A673 (cell line): ENCODE measurements around the gene IFNLR1.

ENCODE experiments used
- EZH2 ChIP-seq: fragments of 200-600 bp; sonication (generic); IDR thresholded peaks from 2 replicates; pipeline ENCODE4 v1.6.1; 2017; ENCODE audit warnings: borderline replicate concordance, low read depth, mild to moderate bottlenecking, mixed read lengths, antibody characterized with exemption, low read length; ENCODE audit not compliant: poor library complexity, severe bottlenecking
- TF ChIP-seq, protein P1 (sequence below): fragments of 300-800, 200-600 bp; sonication (generic); conservative IDR thresholded peaks from 2 replicates; pipeline ENCODE4 v1.5.1; 2017; ENCODE audit warnings: low read depth, mild to moderate bottlenecking, antibody characterized with exemption, low read length, moderate library complexity, mixed read lengths

GRCh38 chr1:24118410-24119242, 68.5 kb downstream of the IFNLR1 start:
- TF ChIP-seq, protein P1, sequence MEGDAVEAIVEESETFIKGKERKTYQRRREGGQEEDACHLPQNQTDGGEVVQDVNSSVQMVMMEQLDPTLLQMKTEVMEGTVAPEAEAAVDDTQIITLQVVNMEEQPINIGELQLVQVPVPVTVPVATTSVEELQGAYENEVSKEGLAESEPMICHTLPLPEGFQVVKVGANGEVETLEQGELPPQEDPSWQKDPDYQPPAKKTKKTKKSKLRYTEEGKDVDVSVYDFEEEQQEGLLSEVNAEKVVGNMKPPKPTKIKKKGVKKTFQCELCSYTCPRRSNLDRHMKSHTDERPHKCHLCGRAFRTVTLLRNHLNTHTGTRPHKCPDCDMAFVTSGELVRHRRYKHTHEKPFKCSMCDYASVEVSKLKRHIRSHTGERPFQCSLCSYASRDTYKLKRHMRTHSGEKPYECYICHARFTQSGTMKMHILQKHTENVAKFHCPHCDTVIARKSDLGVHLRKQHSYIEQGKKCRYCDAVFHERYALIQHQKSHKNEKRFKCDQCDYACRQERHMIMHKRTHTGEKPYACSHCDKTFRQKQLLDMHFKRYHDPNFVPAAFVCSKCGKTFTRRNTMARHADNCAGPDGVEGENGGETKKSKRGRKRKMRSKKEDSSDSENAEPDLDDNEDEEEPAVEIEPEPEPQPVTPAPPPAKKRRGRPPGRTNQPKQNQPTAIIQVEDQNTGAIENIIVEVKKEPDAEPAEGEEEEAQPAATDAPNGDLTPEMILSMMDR, result no peak
- no peak for TF ChIP-seq EZH2
